Caco-2 (cell line): Measurements from ENCODE around the gene ITGA7. TPM values are rescaled to one million over a fixed set of nuclear protein-coding genes. Genes with fewer than 3 reads are reported as not detected.

Experiments
- BruUV-seq: library from RNA; stranded (reverse); fragments of 400-500 nt; replicated peaks from 2 replicates; lab custom pipeline; 2021; lab: Mats Ljungman, UMichigan
- CTCF ChIA-PET: fragments of 300-600 bp; sonication (Branson Sonifier 250); formaldehyde crosslinking; loops from one replicate; lab custom pipeline; 2022; ENCODE audit warnings: antibody characterized with exemption; lab: Charles Lee
- POLR2A ChIA-PET: fragments of 300-600 bp; sonication (Branson Sonifier 250); formaldehyde crosslinking; loops from one replicate; lab custom pipeline; 2022; ENCODE audit warnings: antibody characterized with exemption; lab: Charles Lee
- DNase-seq, 2 experiments: peaks; one replicate each; pipeline versions ENCODE4 v3.0.0 to v3.0.0-alpha.2; 2020 to 2022
- H3K27me3 ChIP-seq: replicated peaks from 2 replicates; pipeline ENCODE4 v1.6.0; 2011; ENCODE audit warnings: low read length; ENCODE audit not compliant: control insufficient read depth, insufficient read depth
- H3K36me3 ChIP-seq: 2 replicates; pipeline ENCODE4 v1.5.1; 2011; ENCODE audit warnings: low read length; ENCODE audit not compliant: control insufficient read depth, insufficient read depth
- H3K4me1 ChIP-seq: fragments of 250-450 bp; sonication (Bioruptor Pico); 2 replicates; pipeline ENCODE4 v1.5.1; 2020; ENCODE audit warnings: mild to moderate bottlenecking
- H3K4me3 ChIP-seq: 2 replicates; pipeline ENCODE4 v1.5.1; 2011; ENCODE audit warnings: low read depth, mild to moderate bottlenecking, control low read depth, low read length
- H3K9me3 ChIP-seq: fragments of 250-450 bp; sonication (Bioruptor Pico); 2 replicates; pipeline ENCODE4 v1.5.1; 2020; ENCODE audit warnings: mild to moderate bottlenecking, moderate library complexity
- H3K27ac Mint-ChIP-seq: one replicate; pipeline ENCODE4 v1.8.0; 2022; ENCODE audit warnings: mixed read lengths; ENCODE audit not compliant: unreplicated experiment
- H3K27me3 Mint-ChIP-seq: one replicate; pipeline ENCODE4 v1.8.0; 2022; ENCODE audit warnings: mixed read lengths; ENCODE audit not compliant: insufficient read depth, unreplicated experiment
- H3K36me3 Mint-ChIP-seq: one replicate; pipeline ENCODE4 v1.8.0; 2022; ENCODE audit warnings: mild to moderate bottlenecking, mixed read lengths; ENCODE audit not compliant: insufficient read depth, unreplicated experiment
- H3K4me1 Mint-ChIP-seq: one replicate; pipeline ENCODE4 v1.8.0; 2022; ENCODE audit warnings: low read depth, mixed read lengths; ENCODE audit not compliant: unreplicated experiment
- H3K4me3 Mint-ChIP-seq: one replicate; pipeline ENCODE4 v1.8.0; 2022; ENCODE audit warnings: mild to moderate bottlenecking, moderate library complexity, mixed read lengths; ENCODE audit not compliant: unreplicated experiment
- H3K9me3 Mint-ChIP-seq: one replicate; pipeline ENCODE4 v1.8.0; 2022; ENCODE audit warnings: mixed read lengths; ENCODE audit not compliant: unreplicated experiment
- CTCF ChIP-seq, 2 experiments: fragments of 200-600 bp in 1 of 2; IDR thresholded peaks; 1 replicate in 1 of 2; 2 replicates in 1 of 2; pipeline versions ENCODE4 v1.5.1 to v1.8.0; 2011 to 2022; ENCODE audit warnings: antibody characterized with exemption in 1 of 2, control low read depth in 1 of 2, inconsistent platforms in 1 of 2, low read depth in 1 of 2, low read length in 1 of 2, mild to moderate bottlenecking in 1 of 2, moderate library complexity in 1 of 2; ENCODE audit not compliant: insufficient read depth in 1 of 2, severe bottlenecking in 1 of 2, unreplicated experiment in 1 of 2
- intact Hi-C: fragments of 100-400 bp; cut with micrococcal nuclease; formaldehyde crosslinking; loops from one replicate; pipeline ENCODE4 v1.10.0; 2022; ENCODE audit not compliant: unreplicated experiment
- total RNA-seq: library from RNA; stranded (reverse); gene quantifications from 2 replicates; pipeline ENCODE4 v1.2.3, GENCODE V29; 2022

ITGA7 gene
- total RNA-seq, 1 experiment from 2014 or later, result 46.1 TPM

- H3K27me3 ChIP-seq, result no peaks in the 10 kb centered on the region
- H3K27ac Mint-ChIP-seq, result peak overlapping the region; percentile 93
- no peak for TF ChIP-seq CTCF (IDR thresholded peaks at IDR 0.05; ENCODE audit: insufficient read depth in 1 of 2, low read depth in 1 of 2, low read length in 1 of 2, severe bottlenecking in 1 of 2, unreplicated experiment in 1 of 2)
- peaks cover 4% of the 10 kb centered on the region for H3K36me3 ChIP-seq
- H3K36me3 Mint-ChIP-seq, result peaks cover 51% of the 10 kb centered on the region
- peaks cover 19% of the 10 kb centered on the region for H3K4me1 Mint-ChIP-seq
- H3K4me3 Mint-ChIP-seq, result peak overlapping the region; percentile 90
- no peaks in the 10 kb centered on the region for H3K9me3 ChIP-seq
- peak overlapping the region; percentile 90 for H3K4me3 ChIP-seq
- peak; percentile 65 to 67 for DNase-seq
- no TSS peak for BruUV-seq
- ChIA-PET CTCF (interaction anchor here (0.7 to 3.6 kb wide), 3 partner anchors 8 to 185 kb away, joined by 3 to 32 read pairs (median 12); partner anchors contain the start of gene RDH5), POLR2A (interaction anchor here (0.6 to 1.8 kb wide), 4 partner anchors 8 to 89 kb away, joined by 3 to 14 read pairs (median 7); partner anchors contain the start of genes ORMDL2, RDH5 and SARNP)
- intact Hi-C loops, result no loop called here
- peaks cover 23% of the 10 kb centered on the region for H3K4me1 ChIP-seq
- H3K9me3 Mint-ChIP-seq, result no peaks in the 10 kb centered on the region
- no peaks in the 10 kb centered on the region for H3K27me3 Mint-ChIP-seq
Measured at GRCh38 chr12:55728186-55728938, 20.7 kb upstream of the ITGA7 start.

GRCh38 chr12:55727643-55728185 is 20.0 kb upstream of the ITGA7 start:
- TF ChIP-seq CTCF (IDR thresholded peaks at IDR 0.05; ENCODE audit: insufficient read depth in 1 of 2, low read depth in 1 of 2, low read length in 1 of 2, severe bottlenecking in 1 of 2, unreplicated experiment in 1 of 2), result no peak
- peak overlapping the region; percentile 90 for H3K4me3 Mint-ChIP-seq
- Histone ChIP-seq H3K27me3 (no peaks in the 10 kb centered on the region), H3K9me3 (no peaks in the 10 kb centered on the region), H3K4me1 (peaks cover 23% of the 10 kb centered on the region), H3K36me3 (peaks cover 4% of the 10 kb centered on the region), H3K4me3 (peak overlapping the region; percentile 90)
- peaks cover 55% of the 10 kb centered on the region for H3K36me3 Mint-ChIP-seq
- no peaks in the 10 kb centered on the region for H3K27me3 Mint-ChIP-seq
- ChIA-PET POLR2A (no interaction called here), CTCF (interaction anchor here (3.6 kb wide), 1 partner anchor 11 kb away, joined by 32 read pairs; no protein-coding TSS in a partner anchor)
- peak overlapping the region; percentile 93 for H3K27ac Mint-ChIP-seq
- TSS peak; percentile 25 for BruUV-seq
- peaks cover 22% of the 10 kb centered on the region for H3K4me1 Mint-ChIP-seq
- H3K9me3 Mint-ChIP-seq, result no peaks in the 10 kb centered on the region
- intact Hi-C loops, result no loop called here
- no peak for DNase-seq

GRCh38 chr12:55726971-55727370 is 19.3 kb upstream of the ITGA7 start:
- no peaks in the 10 kb centered on the region for H3K27me3 Mint-ChIP-seq
- peaks cover 58% of the 10 kb centered on the region for H3K36me3 Mint-ChIP-seq
- BruUV-seq, result no TSS peak
- peaks cover 23% of the 10 kb centered on the region for H3K4me1 ChIP-seq
- ChIA-PET CTCF (interaction anchor here (3.6 kb wide), 1 partner anchor 11 kb away, joined by 32 read pairs; no protein-coding TSS in a partner anchor), POLR2A (no interaction called here)
- H3K27ac Mint-ChIP-seq, result peak overlapping the region; percentile 93
- H3K9me3 ChIP-seq, result no peaks in the 10 kb centered on the region
- DNase-seq, result no peak
- intact Hi-C loops, result no loop called here
- H3K4me1 Mint-ChIP-seq, result peaks cover 22% of the 10 kb centered on the region
- no peak for TF ChIP-seq CTCF (IDR thresholded peaks at IDR 0.05; ENCODE audit: insufficient read depth in 1 of 2, low read depth in 1 of 2, low read length in 1 of 2, severe bottlenecking in 1 of 2, unreplicated experiment in 1 of 2)
- H3K27me3 ChIP-seq, result no peaks in the 10 kb centered on the region
- peaks cover 4% of the 10 kb centered on the region for H3K36me3 ChIP-seq
- peak overlapping the region; percentile 90 for H3K4me3 ChIP-seq
- peak overlapping the region; percentile 90 for H3K4me3 Mint-ChIP-seq
- H3K9me3 Mint-ChIP-seq, result no peaks in the 10 kb centered on the region
